Sigmoid colon (tissue), 4 donors: Measurements from ENCODE around the gene MOSPD3.

Experiments
- POLR2A ChIP-seq, 2 donors: fragments of 450-650 bp; IDR thresholded peaks; one replicate each; pipeline ENCODE4 v1.6.1; 2016; ENCODE audit warnings: antibody characterized with exemption in 2 of 2, mild to moderate bottlenecking in 2 of 2, moderate library complexity in 2 of 2
- POLR2AphosphoS5 ChIP-seq, 4 donors: sonication (generic); formaldehyde crosslinking; IDR thresholded peaks; one replicate each; pipeline ENCODE4 v1.6.1; 2017; ENCODE audit warnings: antibody characterized with exemption in 4 of 4
- TF ChIP-seq, protein P1 (sequence below), 4 experiments: fragments of 450-650 bp in 3 of 4; fragments of 200-600 bp in 1 of 4; IDR thresholded peaks; one replicate each; pipeline ENCODE4 v1.5.1; 2016 to 2019; ENCODE audit warnings: antibody characterized with exemption in 4 of 4, mild to moderate bottlenecking in 3 of 4, moderate library complexity in 2 of 4

DNA sequence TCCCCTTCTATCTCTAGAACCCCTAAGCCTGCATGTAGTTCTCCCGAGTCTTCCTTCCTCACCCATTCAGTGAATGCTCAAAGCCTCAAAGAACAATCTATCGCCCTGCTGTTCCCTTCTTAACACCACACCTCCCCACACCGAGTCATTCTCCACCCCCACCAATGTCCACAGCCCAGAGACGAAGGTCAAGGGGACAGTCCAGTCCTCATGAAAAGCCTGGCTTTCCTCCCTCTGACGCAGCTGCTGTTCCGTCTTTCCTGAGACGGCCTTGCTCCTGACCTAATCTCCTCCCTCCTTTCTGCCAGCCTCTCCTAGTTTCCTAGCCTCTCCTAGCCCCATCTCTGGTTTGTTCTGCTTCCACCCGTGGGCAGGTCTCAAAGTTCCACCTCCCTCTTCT is 9.2 kb downstream of the MOSPD3 start:
- TF ChIP-seq, protein P1, sequence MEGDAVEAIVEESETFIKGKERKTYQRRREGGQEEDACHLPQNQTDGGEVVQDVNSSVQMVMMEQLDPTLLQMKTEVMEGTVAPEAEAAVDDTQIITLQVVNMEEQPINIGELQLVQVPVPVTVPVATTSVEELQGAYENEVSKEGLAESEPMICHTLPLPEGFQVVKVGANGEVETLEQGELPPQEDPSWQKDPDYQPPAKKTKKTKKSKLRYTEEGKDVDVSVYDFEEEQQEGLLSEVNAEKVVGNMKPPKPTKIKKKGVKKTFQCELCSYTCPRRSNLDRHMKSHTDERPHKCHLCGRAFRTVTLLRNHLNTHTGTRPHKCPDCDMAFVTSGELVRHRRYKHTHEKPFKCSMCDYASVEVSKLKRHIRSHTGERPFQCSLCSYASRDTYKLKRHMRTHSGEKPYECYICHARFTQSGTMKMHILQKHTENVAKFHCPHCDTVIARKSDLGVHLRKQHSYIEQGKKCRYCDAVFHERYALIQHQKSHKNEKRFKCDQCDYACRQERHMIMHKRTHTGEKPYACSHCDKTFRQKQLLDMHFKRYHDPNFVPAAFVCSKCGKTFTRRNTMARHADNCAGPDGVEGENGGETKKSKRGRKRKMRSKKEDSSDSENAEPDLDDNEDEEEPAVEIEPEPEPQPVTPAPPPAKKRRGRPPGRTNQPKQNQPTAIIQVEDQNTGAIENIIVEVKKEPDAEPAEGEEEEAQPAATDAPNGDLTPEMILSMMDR (IDR thresholded peaks at IDR 0.05): no peak
- TF ChIP-seq POLR2A (IDR thresholded peaks at IDR 0.05) (no peak), POLR2AphosphoS5 (IDR thresholded peaks at IDR 0.05) (no peak)
